Measurements from ENCODE around the gene SLC19A2.

Gene SLC19A2

GRCh38 chr1:169487133-169487532, 1.4 kb upstream of the SLC19A2 start:
- Histone ChIP-seq H3K9me2 (replicated peaks; ENCODE audit: low read depth, low read length) (no peaks in the 10 kb centered on the region), H2AFZ (ENCODE audit: low read length) (no peak overlapping the region), H3K4me2 (ENCODE audit: low read depth, low read length, poor library complexity, severe bottlenecking) (peak overlapping the region; percentile 79), H3K36me3 (ENCODE audit: insufficient read depth, low read length) (no peaks in the 10 kb centered on the region), H3K9me3 (ENCODE audit: insufficient read depth, low read depth, low read length) (no peaks in the 10 kb centered on the region), H3K9ac (ENCODE audit: low read depth, low read length, poor library complexity, severe bottlenecking) (peak overlapping the region; percentile 85), H3F3A (ENCODE audit: low read depth) (no peaks in the 10 kb centered on the region), H3K79me2 (ENCODE audit: insufficient read depth, low read length) (peaks cover 35% of the 10 kb centered on the region), H3K27me3 (ENCODE audit: insufficient read depth, low read length, poor library complexity, severe bottlenecking) (no peaks in the 10 kb centered on the region), H3K4me3 (ENCODE audit: low read length, poor library complexity, severe bottlenecking) (peak overlapping the region; percentile 76), H3K4me1 (ENCODE audit: insufficient read depth, low read length, poor library complexity, severe bottlenecking) (peaks cover 51% of the 10 kb centered on the region), H4K20me1 (ENCODE audit: insufficient read depth, low read length, poor library complexity, severe bottlenecking) (no peaks in the 10 kb centered on the region)
- TF ChIP-seq CTCF (conservative IDR thresholded peaks at IDR 0.05; ENCODE audit: low read length): no peak
- no peak for TF ChIP-seq EZH2phosphoT487 (IDR thresholded peaks at IDR 0.05; ENCODE audit: borderline replicate concordance)

GRCh38 chr1:169486281-169487051, 722 bp upstream of the SLC19A2 start:
- Histone ChIP-seq H3K9ac (ENCODE audit: low read depth, low read length, poor library complexity, severe bottlenecking) (peak overlapping the region; percentile 85), H3K79me2 (ENCODE audit: insufficient read depth, low read length) (peaks cover 39% of the 10 kb centered on the region), H3K4me1 (ENCODE audit: insufficient read depth, low read length, poor library complexity, severe bottlenecking) (peaks cover 53% of the 10 kb centered on the region), H3K9me3 (ENCODE audit: insufficient read depth, low read depth, low read length) (no peaks in the 10 kb centered on the region), H3K4me2 (ENCODE audit: low read depth, low read length, poor library complexity, severe bottlenecking) (peak overlapping the region; percentile 79), H3K36me3 (ENCODE audit: insufficient read depth, low read length) (no peaks in the 10 kb centered on the region), H3K27me3 (ENCODE audit: insufficient read depth, low read length, poor library complexity, severe bottlenecking) (no peaks in the 10 kb centered on the region), H3K9me2 (replicated peaks; ENCODE audit: low read depth, low read length) (no peaks in the 10 kb centered on the region), H3F3A (ENCODE audit: low read depth) (no peaks in the 10 kb centered on the region), H4K20me1 (ENCODE audit: insufficient read depth, low read length, poor library complexity, severe bottlenecking) (no peaks in the 10 kb centered on the region), H3K4me3 (ENCODE audit: low read length, poor library complexity, severe bottlenecking) (peak overlapping the region; percentile 76), H2AFZ (ENCODE audit: low read length) (peak overlapping the region; percentile 86)
- TF ChIP-seq CTCF (conservative IDR thresholded peaks at IDR 0.05; ENCODE audit: low read length) (no peak), EZH2phosphoT487 (IDR thresholded peaks at IDR 0.05; ENCODE audit: borderline replicate concordance) (no peak)

GRCh38 chr1:169484683-169485430, 887 bp downstream of the SLC19A2 start:
- no peaks in the 10 kb centered on the region for H3K27me3 ChIP-seq (ENCODE audit: insufficient read depth, low read length, poor library complexity, severe bottlenecking)
- TF ChIP-seq EZH2phosphoT487 (IDR thresholded peaks at IDR 0.05; ENCODE audit: borderline replicate concordance): no peak
- TF ChIP-seq CTCF (conservative IDR thresholded peaks at IDR 0.05; ENCODE audit: low read length): no peak
- H3K79me2 ChIP-seq (ENCODE audit: insufficient read depth, low read length): peaks cover 55% of the 10 kb centered on the region
- H3F3A ChIP-seq (ENCODE audit: low read depth): no peaks in the 10 kb centered on the region
- peak overlapping the region; percentile 85 for H3K9ac ChIP-seq (ENCODE audit: low read depth, low read length, poor library complexity, severe bottlenecking)
- H3K4me3 ChIP-seq (ENCODE audit: low read length, poor library complexity, severe bottlenecking): peak overlapping the region; percentile 76
- H2AFZ ChIP-seq (ENCODE audit: low read length): peak overlapping the region; percentile 36
- peak overlapping the region; percentile 84 for H3K4me2 ChIP-seq (ENCODE audit: low read depth, low read length, poor library complexity, severe bottlenecking)
- peaks cover 63% of the 10 kb centered on the region for H3K4me1 ChIP-seq (ENCODE audit: insufficient read depth, low read length, poor library complexity, severe bottlenecking)
- H4K20me1 ChIP-seq (ENCODE audit: insufficient read depth, low read length, poor library complexity, severe bottlenecking): peaks cover 4% of the 10 kb centered on the region
- H3K9me3 ChIP-seq (ENCODE audit: insufficient read depth, low read depth, low read length): no peaks in the 10 kb centered on the region
- H3K9me2 ChIP-seq (replicated peaks; ENCODE audit: low read depth, low read length): no peaks in the 10 kb centered on the region
- H3K36me3 ChIP-seq (ENCODE audit: insufficient read depth, low read length): no peaks in the 10 kb centered on the region

Data from Loucy (cell line).